H1 (cell line): ENCODE data around the gene ARHGAP8. TPM values are rescaled to one million over a fixed set of nuclear protein-coding genes. Genes with fewer than 3 reads are reported as not detected.

Source experiments
- CTCF ChIA-PET: fragments of 300-600 bp; sonication (Branson Sonifier 250); formaldehyde crosslinking; loops from one replicate; lab custom pipeline; 2021; ENCODE audit not compliant: partially characterized antibody; lab: Charles Lee
- POLR2A ChIA-PET: fragments of 300-600 bp; sonication (Branson Sonifier 250); formaldehyde crosslinking; loops from one replicate; lab custom pipeline; 2021; ENCODE audit warnings: inconsistent platforms; ENCODE audit not compliant: partially characterized antibody; lab: Charles Lee
- DNase-seq, 2 experiments: peaks; one replicate each; pipeline versions ENCODE4 v3.0.0 to v3.0.0-alpha.2; 2010 to 2022; ENCODE audit warnings: low spot score in 2 of 2, low read depth in 1 of 2, mixed read lengths in 1 of 2
- FAIRE-seq: peaks from 2 replicates; lab custom pipeline; 2011; peaks lifted over from hg19 to GRCh38; lab: Jason Lieb, UNC
- H2AFZ ChIP-seq: 2 replicates; pipeline ENCODE4 v1.8.1; 2012; ENCODE audit warnings: low read length, inconsistent platforms
- H2AK5ac ChIP-seq: 2 replicates; pipeline ENCODE4 v1.6.1; 2013; ENCODE audit warnings: low read depth, low read length
- H2BK120ac ChIP-seq: replicated peaks from 2 replicates; pipeline ENCODE3; 2013; ENCODE audit warnings: low read depth, low read length, inconsistent platforms
- H2BK12ac ChIP-seq: 2 replicates; pipeline ENCODE4 v1.6.1; 2013; ENCODE audit warnings: low read depth, low read length
- H2BK15ac ChIP-seq: 2 replicates; pipeline ENCODE4 v1.6.1; 2013; ENCODE audit warnings: low read length
- H2BK20ac ChIP-seq: 2 replicates; pipeline ENCODE4 v1.6.1; 2013; ENCODE audit warnings: low read length
- H2BK5ac ChIP-seq: 2 replicates; pipeline ENCODE4 v1.6.1; 2013; ENCODE audit warnings: low read depth, low read length
- H3K14ac ChIP-seq: 2 replicates; pipeline ENCODE4 v1.6.1; 2013; ENCODE audit warnings: inconsistent platforms; ENCODE audit not compliant: insufficient read length
- H3K18ac ChIP-seq: 2 replicates; pipeline ENCODE4 v1.6.1; 2013; ENCODE audit warnings: low read length; ENCODE audit errors: extremely low read depth
- H3K23ac ChIP-seq: 2 replicates; pipeline ENCODE4 v1.6.1; 2013; ENCODE audit warnings: inconsistent platforms; ENCODE audit not compliant: insufficient read length
- H3K23me2 ChIP-seq: 2 replicates; pipeline ENCODE4 v1.6.1; 2013; ENCODE audit warnings: low read depth, low read length
- H3K27ac ChIP-seq: 2 replicates; pipeline ENCODE4 v1.6.1; 2011; ENCODE audit warnings: low read depth, low read length, inconsistent platforms
- H3K27me3 ChIP-seq, 4 experiments: replicated peaks in 1 of 4; 1 replicate in 1 of 4; 2 replicates in 3 of 4; pipeline versions ENCODE4 v1.6.1 to v1.8.1; 2011 to 2013; ENCODE audit warnings: low read length in 3 of 4, mild to moderate bottlenecking in 3 of 4, inconsistent platforms in 2 of 4, mixed read lengths in 2 of 4, moderate library complexity in 1 of 4; ENCODE audit not compliant: control insufficient read depth in 3 of 4, insufficient read depth in 3 of 4; ENCODE audit errors: extremely low read depth in 1 of 4
- H3K36me3 ChIP-seq, 4 experiments: 2 replicates each; pipeline versions ENCODE4 v1.6.1 to v1.8.1; 2011 to 2013; ENCODE audit warnings: mild to moderate bottlenecking in 4 of 4, low read length in 3 of 4, moderate library complexity in 2 of 4, control low read depth in 1 of 4, inconsistent platforms in 1 of 4; ENCODE audit not compliant: insufficient read depth in 4 of 4, control insufficient read depth in 2 of 4
- H3K4ac ChIP-seq: replicated peaks from 2 replicates; pipeline ENCODE3; 2013; ENCODE audit warnings: low read length, low read depth, mixed read lengths, inconsistent platforms; ENCODE audit not compliant: insufficient read length
- H3K4me1 ChIP-seq, 4 experiments: replicated peaks in 1 of 4; 1 replicate in 1 of 4; 2 replicates in 3 of 4; pipeline versions ENCODE4 v1.6.1 to v1.8.1; 2011 to 2013; ENCODE audit warnings: low read length in 3 of 4, inconsistent platforms in 2 of 4, mixed read lengths in 1 of 4; ENCODE audit not compliant: insufficient read depth in 4 of 4, control insufficient read depth in 3 of 4
- H3K4me2 ChIP-seq, 2 experiments: 2 replicates each; pipeline versions ENCODE4 v1.6.1 to v1.8.1; 2011 to 2013; ENCODE audit warnings: low read depth in 2 of 2, low read length in 2 of 2, control low read depth in 1 of 2, inconsistent platforms in 1 of 2, mild to moderate bottlenecking in 1 of 2; ENCODE audit not compliant: insufficient read depth in 1 of 2
- H3K4me3 ChIP-seq, 4 experiments: fragments of 200-600, 300-600 bp in 1 of 4; sonication (generic), shearing (Covaris generic), sonication (Bioruptor Twin) in 1 of 4; 2 replicates each; pipeline versions ENCODE4 v1.5.1 to v1.8.1; 2011 to 2016; ENCODE audit warnings: low read length in 4 of 4, low read depth in 3 of 4, control low read depth in 2 of 4, inconsistent platforms in 2 of 4, mild to moderate bottlenecking in 2 of 4, mixed read lengths in 1 of 4, moderate library complexity in 1 of 4; ENCODE audit not compliant: insufficient read depth in 2 of 4; ENCODE audit errors: extremely low read depth in 1 of 4
- H3K56ac ChIP-seq: replicated peaks from 2 replicates; pipeline ENCODE3; 2013; ENCODE audit warnings: low read depth, mild to moderate bottlenecking, mixed read lengths, low read length, inconsistent platforms; ENCODE audit not compliant: insufficient read length
- H3K79me1 ChIP-seq: 2 replicates; pipeline ENCODE4 v1.6.1; 2013; ENCODE audit warnings: low read depth, low read length, control low read depth
- H3K79me2 ChIP-seq, 2 experiments: 2 replicates each; pipeline versions ENCODE4 v1.6.1 to v1.8.1; 2012 to 2013; ENCODE audit warnings: low read length in 2 of 2, mild to moderate bottlenecking in 2 of 2, inconsistent platforms in 1 of 2; ENCODE audit not compliant: insufficient read depth in 2 of 2, control insufficient read depth in 1 of 2
- H3K9ac ChIP-seq, 4 experiments: replicated peaks in 1 of 4; 1 replicate in 1 of 4; 2 replicates in 3 of 4; pipeline versions ENCODE4 v1.6.1 to v1.8.1; 2011 to 2013; ENCODE audit warnings: low read depth in 3 of 4, low read length in 3 of 4, control low read depth in 2 of 4, mild to moderate bottlenecking in 2 of 4, moderate library complexity in 2 of 4, inconsistent platforms in 1 of 4; ENCODE audit errors: extremely low read depth in 1 of 4
- H3K9me3 ChIP-seq, 2 experiments: 2 replicates each; pipeline versions ENCODE4 v1.6.1 to v1.8.1; 2012 to 2013; ENCODE audit warnings: mild to moderate bottlenecking in 2 of 2, moderate library complexity in 2 of 2, control low read depth in 1 of 2, inconsistent platforms in 1 of 2, low read depth in 1 of 2, low read length in 1 of 2, mixed read lengths in 1 of 2; ENCODE audit not compliant: insufficient read depth in 2 of 2
- H4K20me1 ChIP-seq, 2 experiments: replicated peaks in 1 of 2; 2 replicates each; pipeline versions ENCODE3 to v1.8.1; 2011 to 2013; ENCODE audit warnings: inconsistent platforms in 2 of 2, low read length in 2 of 2, mild to moderate bottlenecking in 1 of 2; ENCODE audit not compliant: insufficient read depth in 2 of 2, control insufficient read depth in 1 of 2
- H4K5ac ChIP-seq: 2 replicates; pipeline ENCODE4 v1.6.1; 2013; ENCODE audit warnings: low read length, low read depth, mixed read lengths, inconsistent platforms; ENCODE audit not compliant: insufficient read length
- H4K8ac ChIP-seq: 2 replicates; pipeline ENCODE4 v1.8.0; 2013; ENCODE audit warnings: mild to moderate bottlenecking, moderate library complexity, low read length, inconsistent platforms; ENCODE audit not compliant: insufficient read depth; ENCODE audit errors: extremely low read depth
- H4K91ac ChIP-seq: replicated peaks from 2 replicates; pipeline ENCODE3; 2013; ENCODE audit warnings: low read length, mixed read lengths, inconsistent platforms; ENCODE audit not compliant: insufficient read length
- ASH2L ChIP-seq: fragments of 200-600, 300-600 bp; sonication (generic); IDR thresholded peaks from one replicate; pipeline ENCODE4 v1.7.1; 2017; ENCODE audit warnings: low read length
- BRCA1 ChIP-seq: IDR thresholded peaks from 2 replicates; pipeline ENCODE4 v1.6.1; 2012; ENCODE audit warnings: low read depth, low read length, improper control_type of control experiment
- CBX8 ChIP-seq: fragments of 300-800, 300-1000 bp; sonication (generic); IDR thresholded peaks from 2 replicates; pipeline ENCODE4 v1.7.1; 2016; ENCODE audit warnings: low read depth, low read length, borderline replicate concordance
- CHD1 ChIP-seq: IDR thresholded peaks from 2 replicates; pipeline ENCODE4 v1.6.1; 2012; ENCODE audit warnings: low read depth, low read length, improper control_type of control experiment
- GABPA ChIP-seq: IDR thresholded peaks from 2 replicates; pipeline ENCODE4 v1.6.1; 2011; ENCODE audit warnings: mild to moderate bottlenecking, low read length, moderate library complexity, borderline replicate concordance; ENCODE audit not compliant: insufficient read depth
- GTF2F1 ChIP-seq: IDR thresholded peaks from 2 replicates; pipeline ENCODE4 v1.6.1; 2012; ENCODE audit warnings: low read depth, low read length, improper control_type of control experiment, borderline replicate concordance
- HDAC2 ChIP-seq, 2 experiments: fragments of 300-600 bp in 1 of 2; sonication (generic) in 1 of 2; IDR thresholded peaks; 2 replicates each; pipeline ENCODE4 v1.6.1; 2011 to 2012; ENCODE audit warnings: low read depth in 2 of 2, low read length in 2 of 2, mild to moderate bottlenecking in 2 of 2, moderate library complexity in 2 of 2, borderline replicate concordance in 1 of 2, inconsistent platforms in 1 of 2
- HDAC6 ChIP-seq: IDR thresholded peaks from one replicate; pipeline ENCODE4 v1.7.1; 2012; ENCODE audit warnings: low read depth, mild to moderate bottlenecking, inconsistent platforms, low read length, moderate library complexity
- KDM5A ChIP-seq: fragments of 200-600 bp; IDR thresholded peaks from 2 replicates; pipeline ENCODE4 v1.7.1; 2012; ENCODE audit warnings: mild to moderate bottlenecking, low read length, inconsistent platforms, mixed read lengths
- POU5F1 ChIP-seq: IDR thresholded peaks from 2 replicates; pipeline ENCODE4 v1.6.1; 2011; ENCODE audit warnings: low read depth, mild to moderate bottlenecking, low read length, moderate library complexity
- SAP30 ChIP-seq: fragments of 300-600 bp; sonication (generic); IDR thresholded peaks from 2 replicates; pipeline ENCODE4 v1.7.1; 2012; ENCODE audit warnings: low read length, moderate library complexity, mild to moderate bottlenecking, inconsistent platforms; ENCODE audit not compliant: insufficient read depth, insufficient replicate concordance
- SIX5 ChIP-seq: IDR thresholded peaks from 2 replicates; pipeline ENCODE4 v1.6.1; 2011; ENCODE audit warnings: mild to moderate bottlenecking, low read depth, low read length
- SRF ChIP-seq: IDR thresholded peaks from 2 replicates; pipeline ENCODE4 v1.6.1; 2011; ENCODE audit warnings: mild to moderate bottlenecking, low read depth, low read length, moderate library complexity
- WGBS, 2 experiments: shearing (Covaris generic) in 1 of 2; methylation state at CpG; one replicate each; pipeline versions ENCODE4 v1.1.6 to v1.1.7; 2013 to 2015; ENCODE audit warnings: low lambda C conversion rate in 2 of 2, mixed read lengths in 2 of 2, inconsistent platforms in 1 of 2, low coverage in 1 of 2, missing lambda C conversion rate in 1 of 2; ENCODE audit not compliant: insufficient replicate concordance in 2 of 2, insufficient coverage in 1 of 2, insufficient read length in 1 of 2; ENCODE audit errors: extremely low coverage in 1 of 2, missing lambda C conversion rate in 1 of 2; 5-methylcytosine and 5-hydroxymethylcytosine counted together
- polyA plus RNA-seq, 7 experiments: library from polyadenylated mRNA; depleted of rRNA in 3 of 7; stranded (reverse) in 5 of 7; unstranded in 2 of 7; fragments of >200 nt in 5 of 7; fragments of 200-250 nt in 2 of 7; gene quantifications; 1 replicate in 5 of 7; 2 replicates in 1 of 7; 4 replicates in 1 of 7; pipeline versions ENCODE4 v1.2.1 to v1.2.3, GENCODE V29; 2011 to 2013; ENCODE audit warnings: missing spikeins in 2 of 7, mixed read lengths in 2 of 7
- total RNA-seq: library from RNA; stranded (reverse); fragmentation: NEBNext Ultra II Directional; extraction: Animal tissue kit (Norgen Biotek cat#: 25700); gene quantifications from 2 replicates; pipeline ENCODE4 v1.2.1, GENCODE V29; 2021

ARHGAP8 gene
- total and polyA plus RNA-seq, 2 of the 8 experiments (the other 6 are each of a cell fraction or from before 2014, with no cell fraction given) = 35.6 to 47.7 TPM

DNA sequence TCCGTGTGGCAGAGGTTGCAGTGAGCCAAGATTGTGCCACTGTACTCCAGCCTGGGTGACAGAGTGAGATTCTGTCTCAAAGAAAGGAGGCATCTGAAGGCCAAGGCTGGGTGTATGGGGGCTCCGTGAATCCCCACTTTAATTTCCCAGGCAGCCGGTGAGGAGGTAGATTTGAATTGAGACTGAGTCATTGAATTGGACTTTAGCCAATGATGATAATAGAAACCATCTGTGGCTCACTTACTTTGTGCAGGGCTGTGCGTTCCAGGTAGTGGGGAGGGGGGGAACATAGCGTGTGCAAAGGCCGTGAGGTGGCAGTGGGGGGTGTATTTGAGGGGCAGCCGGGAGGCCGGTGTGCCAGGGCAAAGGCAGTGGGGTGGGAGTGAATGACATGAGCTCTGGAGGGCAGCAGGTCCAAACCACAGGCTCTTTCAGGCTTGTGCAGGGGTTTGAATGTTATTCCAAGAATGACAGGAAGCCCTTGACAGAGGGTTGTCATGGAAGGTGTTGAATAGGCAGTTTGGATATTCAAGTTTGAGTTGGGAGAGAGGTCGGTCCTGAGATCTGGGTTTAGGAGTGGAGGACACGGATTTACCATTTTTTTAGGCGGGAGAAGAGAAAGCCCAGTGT is 6.1 kb downstream of the ARHGAP8 start:
- H3K27me3 ChIP-seq = peaks cover 0 to 6% (median 4%) of the 10 kb centered on the region in 4 experiments; a peak in 4 of 7 replicates
- WGBS, 2 experiments = 88% methylated on average over 11 of the region's 11 CpGs; no CpG with 5 or more reads in 1 of the 2 experiments
- TF ChIP-seq SAP30 = no peak
- no peak for TF ChIP-seq SRF
- no peak for TF ChIP-seq SIX5
- TF ChIP-seq CBX8 = no peak
- no peak for TF ChIP-seq GTF2F1
- TF ChIP-seq KDM5A = no peak
- no peak for TF ChIP-seq CHD1
- TF ChIP-seq HDAC2 (IDR thresholded peaks at IDR 0.05; ENCODE audit: borderline replicate concordance in 1 of 2, low read depth in 2 of 2, low read length in 2 of 2) = no peak
- TF ChIP-seq ASH2L = no peak
- no peak for TF ChIP-seq GABPA
- TF ChIP-seq BRCA1 = no peak
- no peak for TF ChIP-seq POU5F1
- no peak for TF ChIP-seq HDAC6

More for the DNA sequence above, 6.1 kb downstream of the ARHGAP8 start:
- Histone ChIP-seq H3K79me2 (peaks cover 0 to 72% of the 10 kb centered on the region in 2 experiments; a peak in 2 of 4 replicates), H3K4me1 (peaks cover 4 to 25% (median 17%) of the 10 kb centered on the region in 4 experiments), H2AK5ac (no peak overlapping the region), H3K9me3 (no peaks in the 10 kb centered on the region), H3K23ac (no peak overlapping the region), H4K91ac (no peak overlapping the region), H2BK12ac (no peak overlapping the region), H2BK5ac (no peak overlapping the region), H4K5ac (no peak overlapping the region), H3K36me3 (no peaks in the 10 kb centered on the region), H3K79me1 (peaks cover 3% of the 10 kb centered on the region; the same call in 1 of the 2 replicates), H3K4ac (no peak overlapping the region), H3K14ac (peak overlapping the region; percentile 24), H4K8ac (no peak overlapping the region), H3K4me3 (no peak overlapping the region), H2BK20ac (no peak overlapping the region), H2BK120ac (no peak overlapping the region), H2AFZ (no peak overlapping the region), H4K20me1 (peaks cover 8 to 22% of the 10 kb centered on the region in 2 experiments), H3K18ac (no peak overlapping the region), H3K9ac (no peak overlapping the region), H3K56ac (no peak overlapping the region), H3K4me2 (no peak overlapping the region), H2BK15ac (no peak overlapping the region), H3K27ac (no peak overlapping the region), H3K23me2 (peaks cover 2% of the 10 kb centered on the region; the same call in 1 of the 2 replicates)
- CTCF ChIA-PET = interaction anchor here (1.0 to 2.2 kb wide), 2 partner anchors 44 to 74 kb away, joined by 3 to 7 read pairs; no protein-coding TSS in a partner anchor
- no peak for FAIRE-seq
- DNase-seq = no peak
- POLR2A ChIA-PET = interaction anchor here (1.3 to 1.4 kb wide), 2 partner anchors 10 to 39 kb away, joined by 3 read pairs; no protein-coding TSS in a partner anchor
